IPS-20b (cell line): ENCODE data around the gene BEST4.
"Not testable (repeated sequence)": the region's sequence is repeated elsewhere in the genome, so short reads cannot be mapped to it uniquely, and the experiment has no call there.

Experiments
- H3K27ac ChIP-seq: one replicate; pipeline ENCODE4 v1.5.1; 2013; ENCODE audit warnings: low read length
- H3K27me3 ChIP-seq: 2 replicates; pipeline ENCODE4 v1.6.1; 2013; ENCODE audit warnings: mild to moderate bottlenecking, low read length, inconsistent platforms; ENCODE audit not compliant: insufficient read depth
- H3K36me3 ChIP-seq: 2 replicates; pipeline ENCODE4 v1.6.1; 2013; ENCODE audit warnings: low read depth, mild to moderate bottlenecking, inconsistent platforms, low read length, moderate library complexity; ENCODE audit not compliant: insufficient read depth
- H3K4me1 ChIP-seq: 2 replicates; pipeline ENCODE4 v1.6.1; 2013; ENCODE audit warnings: mild to moderate bottlenecking, control low read depth, inconsistent platforms, low read length, moderate library complexity; ENCODE audit not compliant: insufficient read depth
- H3K4me3 ChIP-seq: 2 replicates; pipeline ENCODE4 v1.5.1; 2013; ENCODE audit warnings: mild to moderate bottlenecking, low read length, inconsistent platforms
- H3K9ac ChIP-seq: 2 replicates; pipeline ENCODE4 v1.6.1; 2013; ENCODE audit warnings: low read depth, mild to moderate bottlenecking, inconsistent platforms, low read length, moderate library complexity
- H3K9me3 ChIP-seq: 2 replicates; pipeline ENCODE4 v1.6.1; 2013; ENCODE audit warnings: mild to moderate bottlenecking, low read depth, low read length, inconsistent platforms; ENCODE audit not compliant: insufficient read depth

Gene BEST4

DNA sequence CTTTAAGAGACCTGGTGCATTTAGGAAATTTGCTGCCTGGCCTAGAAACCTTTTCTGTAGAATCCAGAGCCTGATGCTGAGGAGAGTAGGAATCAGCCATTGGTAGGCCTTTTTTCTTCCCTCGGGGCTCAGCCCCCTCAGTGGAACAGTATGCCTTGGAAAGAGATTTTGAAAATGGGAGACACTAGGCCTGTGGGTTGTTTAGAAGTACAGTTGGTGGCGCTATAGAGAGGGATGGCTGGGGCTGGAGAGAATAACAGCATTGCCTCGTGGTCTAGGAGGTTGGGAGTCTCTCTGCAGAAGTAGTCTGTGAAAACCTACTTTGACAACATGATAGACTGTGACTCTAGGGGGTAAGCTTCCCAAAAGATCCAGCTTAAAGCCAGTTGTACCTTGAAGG is 40.1 kb downstream of the BEST4 start:
- Histone ChIP-seq H3K27me3 (no peaks in the 10 kb centered on the region), H3K27ac (no peak overlapping the region), H3K9ac (no peak overlapping the region), H3K4me1 (no peaks in the 10 kb centered on the region), H3K9me3 (no peaks in the 10 kb centered on the region), H3K4me3 (no peak overlapping the region), H3K36me3 (peaks cover 88% of the 10 kb centered on the region)

DNA sequence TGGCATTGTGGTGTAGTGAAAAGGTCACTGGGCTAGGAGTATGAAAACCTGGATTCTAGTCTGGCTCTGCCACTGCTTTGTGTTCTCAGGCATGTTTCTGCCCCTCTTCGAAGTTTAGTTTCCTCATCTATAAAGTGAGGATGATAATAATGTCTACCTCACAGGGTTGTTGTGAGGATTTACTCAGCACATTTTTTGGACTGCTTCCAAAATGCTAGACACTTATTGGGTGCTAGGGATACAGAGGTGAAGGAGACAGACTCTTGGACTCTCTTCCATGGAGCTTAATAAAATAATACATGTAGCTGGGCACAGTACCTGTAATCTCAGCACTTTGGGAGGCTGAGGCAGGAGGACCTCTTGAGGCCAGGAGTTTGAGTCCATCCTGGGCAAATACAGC is 44.8 kb downstream of the BEST4 start:
- peaks cover 66% of the 10 kb centered on the region for H3K36me3 ChIP-seq

GRCh38 chr1:44740179-44740617 is 47.8 kb downstream of the BEST4 start:
- Histone ChIP-seq H3K9me3 (no peaks in the 10 kb centered on the region), H3K4me1 (peaks cover 6% of the 10 kb centered on the region; the same call in 1 of the 2 replicates), H3K4me3 (peak overlapping the region; percentile 95), H3K36me3 (peaks cover 36% of the 10 kb centered on the region), H3K27me3 (no peaks in the 10 kb centered on the region), H3K9ac (peak overlapping the region; percentile 95), H3K27ac (peak overlapping the region; percentile 80)

More for the DNA sequence above, 44.8 kb downstream of the BEST4 start:
- Histone ChIP-seq H3K9me3 (no peaks in the 10 kb centered on the region), H3K9ac (no peak overlapping the region), H3K27ac (no peak overlapping the region), H3K4me3 (no peak overlapping the region), H3K4me1 (peaks cover 6% of the 10 kb centered on the region; the same call in 1 of the 2 replicates), H3K27me3 (no peaks in the 10 kb centered on the region)

- H3K4me3 ChIP-seq = peak within 1 kb of the TSS; percentile 95
- peak within 1 kb of the TSS; percentile 80 for H3K27ac ChIP-seq
- peaks cover 34% of the 10 kb centered on the region for H3K36me3 ChIP-seq
- peaks cover 6% of the 10 kb centered on the region; the same call in 1 of the 2 replicates for H3K4me1 ChIP-seq
- peak within 1 kb of the TSS; percentile 95 for H3K9ac ChIP-seq
- no peaks in the 10 kb centered on the region for H3K27me3 ChIP-seq
- no peaks in the 10 kb centered on the region for H3K9me3 ChIP-seq
Observed at GRCh38 chr1:44739307-44740178, 48.4 kb downstream of the BEST4 start, which contains the start of gene KIF2C. TSS of gene KIF2C (plus strand) at chr1:44739837. CDS start at chr1:44739933, 96 bp downstream.

- not testable (repeated sequence) for H3K27me3 ChIP-seq
Observed at GRCh38 chr1:44738953-44739306, 49.0 kb downstream of the BEST4 start.

DNA sequence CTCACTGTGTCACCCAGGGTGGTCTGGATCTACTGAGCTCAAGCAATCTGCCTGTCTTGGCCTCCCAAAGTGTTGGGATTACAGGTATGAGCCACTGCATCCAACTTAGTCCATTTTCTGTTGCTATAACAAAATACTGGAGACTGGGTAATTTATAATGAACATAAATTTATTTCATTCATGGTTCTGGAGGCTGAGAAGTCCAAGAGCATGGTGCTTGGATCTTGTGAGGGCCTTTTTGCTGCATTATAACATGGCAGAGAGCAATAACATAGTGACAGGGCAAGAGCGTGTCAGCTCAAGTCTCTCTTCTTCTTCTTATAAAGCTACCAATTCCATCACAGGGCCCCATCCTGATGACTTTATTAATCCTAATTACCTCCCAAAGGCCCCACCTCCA is 52.0 kb downstream of the BEST4 start:
- no peak overlapping the region for H3K4me3 ChIP-seq
- H3K27ac ChIP-seq = no peak overlapping the region
- no peaks in the 10 kb centered on the region for H3K27me3 ChIP-seq
- H3K9ac ChIP-seq = no peak overlapping the region
- H3K9me3 ChIP-seq = no peaks in the 10 kb centered on the region
- H3K36me3 ChIP-seq = peaks cover 4% of the 10 kb centered on the region
- peaks cover 5% of the 10 kb centered on the region; the same call in 1 of the 2 replicates for H3K4me1 ChIP-seq

More at GRCh38 chr1:44738953-44739306, 49.0 kb downstream of the BEST4 start:
- Histone ChIP-seq H3K36me3 (peaks cover 28% of the 10 kb centered on the region), H3K27ac (peak overlapping the region; percentile 80), H3K9ac (peak overlapping the region; percentile 82; the same call in 1 of the 2 replicates), H3K4me3 (peak overlapping the region; percentile 95)
- not testable (repeated sequence) for H3K4me1 ChIP-seq, H3K9me3 ChIP-seq

GRCh38 chr1:44733784-44734183 is 54.2 kb downstream of the BEST4 start:
- no peaks in the 10 kb centered on the region for H3K9me3 ChIP-seq
- H3K9ac ChIP-seq = no peak overlapping the region
- no peaks in the 10 kb centered on the region for H3K36me3 ChIP-seq
- H3K4me3 ChIP-seq = no peak overlapping the region
- no peaks in the 10 kb centered on the region; the same call in 1 of the 2 replicates for H3K4me1 ChIP-seq
- H3K27ac ChIP-seq = no peak overlapping the region
- no peaks in the 10 kb centered on the region for H3K27me3 ChIP-seq
